HG02852 (cell line): ENCODE measurements around the gene CCDC187.
A peak's percentile ranks its signal among the peaks of the same experiment; 100 is the strongest.

ENCODE experiments used
- ATAC-seq: cut with Tn5 transposase; IDR thresholded peaks from one replicate; pipeline ENCODE4 v1.9.1; 2021; ENCODE audit warnings: mild to moderate bottlenecking, moderate library complexity; ENCODE audit not compliant: unreplicated experiment

Gene CCDC187

GRCh38 chr9:136231478-136232297 is 72.2 kb downstream of the CCDC187 start:
- ATAC-seq, result no peak

DNA sequence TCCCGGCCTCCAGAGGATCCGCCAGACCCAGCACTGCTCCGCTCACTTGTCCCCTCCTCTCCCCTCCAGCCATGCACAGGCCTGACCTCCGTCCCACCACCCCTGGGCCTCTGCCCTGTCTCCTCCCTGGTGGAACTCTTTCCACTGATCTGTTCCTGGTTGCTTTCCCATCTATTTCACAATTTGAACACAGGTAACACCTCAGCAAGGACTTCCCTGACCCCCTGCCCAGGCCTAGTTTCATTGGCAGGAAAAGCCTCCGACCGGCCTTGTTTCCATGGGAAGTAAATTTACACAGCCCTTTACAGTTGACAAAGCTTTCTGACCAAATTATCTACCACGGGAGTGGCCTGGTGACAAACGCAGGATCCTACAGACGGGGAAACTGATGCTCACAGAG is 73.1 kb downstream of the CCDC187 start:
- no peak for ATAC-seq

DNA sequence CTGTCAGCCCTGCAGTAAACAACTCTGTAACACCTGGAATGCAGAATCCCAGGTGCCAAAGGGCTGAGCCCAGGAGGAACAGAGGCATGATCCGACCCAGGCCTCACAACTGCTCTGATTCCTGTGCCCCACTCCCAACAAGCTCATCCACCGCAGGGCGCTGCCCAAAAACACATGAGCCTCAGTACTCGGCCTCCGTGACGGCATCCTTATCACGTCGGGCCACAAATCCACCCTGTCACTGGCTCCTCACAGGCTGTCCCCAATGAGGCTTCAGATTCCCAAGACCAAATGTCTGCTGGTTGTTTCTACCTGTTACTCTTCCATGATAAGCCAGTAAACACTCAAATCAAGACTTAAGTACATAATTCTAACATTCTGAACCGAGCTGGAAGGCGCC is 73.5 kb downstream of the CCDC187 start:
- ATAC-seq, result no peak

DNA sequence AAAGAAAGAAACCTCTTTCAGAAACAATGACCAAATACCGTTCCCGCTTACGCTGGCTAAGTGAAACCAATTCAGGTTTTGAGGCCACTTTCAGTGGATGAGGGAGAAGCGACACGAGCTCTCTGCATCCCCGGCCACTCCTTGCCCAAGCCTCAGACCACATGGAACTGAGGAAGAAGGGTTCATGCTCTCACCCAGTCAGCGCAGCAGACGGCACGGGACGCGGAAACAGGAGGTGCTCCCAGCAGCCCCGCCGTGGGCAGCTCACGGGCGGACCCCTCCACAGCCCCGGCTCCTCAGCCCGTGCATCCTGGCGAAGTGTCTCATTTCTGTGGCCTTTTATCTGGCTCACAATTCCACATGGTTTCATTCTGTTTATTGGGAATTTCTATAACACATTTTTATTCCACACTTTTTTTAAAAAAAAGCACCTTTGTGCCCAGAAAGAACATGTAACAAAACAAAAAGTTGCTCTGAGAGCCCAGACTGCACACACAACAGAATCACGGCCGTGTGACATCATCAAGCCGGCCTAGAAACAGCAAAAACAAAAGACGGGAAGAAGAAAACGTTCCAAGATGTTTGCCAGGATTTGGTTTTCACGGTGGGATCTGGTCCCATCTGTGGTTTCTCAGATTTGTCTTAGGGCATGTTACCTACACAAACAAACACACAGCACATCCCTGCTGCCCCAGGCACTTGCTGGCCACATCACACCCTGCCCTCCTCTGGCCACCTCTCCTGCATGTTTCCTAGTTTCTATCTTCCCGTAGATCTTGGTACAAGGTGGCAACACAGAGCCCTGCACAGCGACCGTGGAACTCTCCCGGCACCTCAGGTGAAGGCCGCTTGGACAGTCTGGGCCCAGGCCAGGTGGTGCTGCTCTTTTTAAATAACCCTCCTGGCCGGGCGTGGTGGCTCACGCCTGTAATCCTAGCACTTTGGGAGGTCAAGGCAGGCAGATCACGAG is 74.5 kb downstream of the CCDC187 start:
- no peak for ATAC-seq

- no peak for ATAC-seq
Observed at GRCh38 chr9:136228107-136228875, 75.6 kb downstream of the CCDC187 start.

DNA sequence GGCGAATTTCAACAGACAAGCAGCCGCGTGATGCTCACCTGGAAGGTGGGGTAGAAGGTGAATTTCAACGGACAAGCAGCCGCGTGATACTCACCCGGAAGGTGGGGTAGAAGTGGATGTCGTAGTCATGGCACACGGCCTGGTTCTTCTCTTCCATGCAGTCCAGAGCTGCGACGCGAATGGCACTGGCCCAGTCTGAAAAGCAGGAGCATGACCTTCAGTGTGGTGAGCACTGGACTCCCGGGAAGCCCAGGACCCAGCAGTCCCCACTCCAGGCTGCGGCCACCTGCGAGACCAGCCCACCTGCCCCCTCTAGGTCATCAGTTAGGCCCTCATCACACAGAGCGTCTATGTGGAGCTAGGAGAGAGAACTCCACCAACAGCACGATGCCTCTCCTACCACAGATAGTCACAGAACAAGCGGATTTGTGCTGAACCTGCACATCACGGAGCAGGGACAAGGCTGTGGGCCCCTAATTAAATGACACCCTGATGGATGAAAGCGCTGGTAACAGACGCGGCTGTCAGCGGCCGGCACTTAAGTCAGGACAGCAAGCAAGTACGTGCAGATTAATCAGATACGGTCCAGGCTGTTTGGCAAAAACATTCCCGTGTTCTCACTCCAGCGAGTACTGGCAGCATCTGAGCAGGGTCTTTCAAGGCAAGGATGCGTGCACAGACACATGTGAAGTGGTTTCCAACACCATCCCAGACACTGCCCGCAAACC is 77.0 kb downstream of the CCDC187 start:
- ATAC-seq, result no peak

DNA sequence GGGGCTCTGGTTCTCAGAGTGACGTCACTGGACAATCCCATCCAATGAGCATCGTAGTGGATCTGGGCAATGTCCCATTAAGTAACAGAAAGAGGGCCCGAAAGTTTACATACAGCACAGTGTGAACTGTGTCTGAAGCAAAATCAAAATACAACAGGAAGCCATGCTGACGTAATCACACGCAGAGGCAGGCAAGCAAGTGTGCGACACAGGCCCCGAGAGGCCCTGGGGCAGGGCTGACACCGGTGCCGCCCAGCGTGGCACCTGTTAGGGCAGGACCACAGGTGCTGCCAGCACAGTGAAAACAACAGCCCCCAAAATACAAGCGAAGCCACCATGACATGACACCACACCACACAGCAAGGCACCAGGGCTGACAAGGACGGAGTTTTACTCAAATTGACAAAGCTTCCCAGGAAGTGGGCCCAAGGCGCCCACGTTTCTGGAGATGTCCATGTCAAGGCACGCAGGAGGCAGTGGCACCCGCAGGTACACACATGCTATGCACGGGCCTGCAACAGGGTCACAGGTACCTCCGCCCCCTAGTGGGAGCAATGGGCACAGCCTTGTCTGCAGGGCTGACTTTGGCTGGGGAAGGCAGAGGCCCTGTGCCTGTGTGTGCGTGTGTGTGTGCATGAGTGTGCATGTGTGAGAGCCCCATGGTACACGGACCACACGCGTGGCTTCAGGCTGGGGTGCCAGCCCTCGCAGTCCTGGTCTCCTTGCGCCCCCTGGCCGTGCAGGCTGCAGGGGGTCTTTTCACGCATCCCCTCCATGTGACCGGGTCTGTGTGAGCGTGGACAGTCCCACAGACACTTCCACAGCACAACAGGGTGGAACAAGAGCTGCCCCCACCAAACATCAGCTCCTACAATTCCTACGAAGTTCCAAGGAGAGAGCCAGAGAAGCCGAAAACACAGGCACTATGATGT is 77.9 kb downstream of the CCDC187 start:
- peak; percentile 59 for ATAC-seq

DNA sequence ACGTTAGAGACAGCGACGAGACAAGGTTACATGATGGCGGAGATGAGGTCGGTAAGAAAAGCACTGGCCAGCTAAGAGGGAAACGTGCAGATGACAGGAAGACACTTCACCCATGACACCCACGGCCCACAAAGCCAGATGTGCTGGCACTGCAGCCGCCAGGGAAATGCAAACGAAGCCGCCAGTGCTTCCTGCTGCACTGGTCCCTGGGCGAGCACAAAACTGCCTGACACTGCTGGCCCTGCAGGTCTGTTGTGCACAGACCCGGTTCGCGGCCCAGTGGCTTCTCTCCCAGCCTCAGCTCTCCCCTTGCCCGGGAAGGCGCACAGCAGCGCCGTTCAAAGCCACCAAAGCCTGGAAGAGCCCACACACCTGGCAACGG is 78.5 kb downstream of the CCDC187 start:
- ATAC-seq, result peak; percentile 33

DNA sequence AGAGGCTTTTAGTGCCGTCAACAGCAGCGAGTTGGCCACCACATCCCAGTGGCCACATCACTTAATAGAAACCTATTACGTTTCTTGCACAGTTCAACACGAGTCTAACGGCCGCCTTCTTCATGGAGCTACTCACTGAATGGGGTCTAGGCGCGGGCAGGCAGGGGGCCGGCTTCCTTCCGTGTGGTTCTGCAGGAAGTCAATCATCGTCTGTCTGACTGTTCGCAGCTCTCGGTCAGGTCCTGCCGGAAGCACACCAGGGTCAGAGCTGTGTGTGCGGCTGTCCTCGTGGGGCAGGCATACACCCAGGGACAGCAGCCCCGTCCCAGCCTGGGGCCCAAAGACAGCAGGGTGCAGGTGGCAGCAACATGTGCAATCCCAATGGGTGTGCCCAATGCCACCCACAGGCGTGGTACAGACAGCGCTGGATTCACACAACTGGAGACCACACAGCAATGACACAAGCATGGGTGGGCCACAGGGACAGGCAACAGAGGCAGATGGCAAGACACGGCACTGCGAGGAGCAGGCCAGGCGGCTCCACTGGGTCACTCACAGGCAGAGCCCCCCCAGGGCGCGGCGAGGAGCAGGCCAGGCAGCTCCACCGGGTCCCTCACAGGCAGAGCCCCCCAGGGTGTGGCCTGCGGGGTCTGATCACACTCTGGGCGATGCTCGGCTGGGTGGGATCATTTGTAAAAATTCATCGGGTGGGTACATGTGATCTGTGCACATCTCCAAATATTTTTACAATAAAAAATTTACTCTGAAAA is 79.8 kb downstream of the CCDC187 start:
- no peak for ATAC-seq

DNA sequence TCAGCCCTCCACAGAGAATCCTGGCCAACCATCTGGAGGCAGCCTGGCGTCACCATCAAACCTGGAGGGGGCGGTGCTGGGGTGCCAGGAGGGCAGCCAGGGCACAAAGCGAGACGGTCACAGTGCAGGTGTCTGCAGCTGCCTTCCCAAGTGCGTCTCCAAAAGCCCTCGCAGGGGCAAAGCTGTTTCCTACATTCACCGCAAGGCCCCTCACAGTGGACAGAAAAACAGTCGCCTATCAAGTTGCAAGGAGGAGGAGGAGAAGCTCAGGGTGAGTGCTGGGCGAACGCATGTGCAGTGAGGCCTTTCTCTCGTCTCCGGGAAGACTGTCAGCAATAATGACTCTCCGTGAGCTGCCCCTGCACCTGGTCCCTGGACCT is 81.0 kb downstream of the CCDC187 start:
- no peak for ATAC-seq

DNA sequence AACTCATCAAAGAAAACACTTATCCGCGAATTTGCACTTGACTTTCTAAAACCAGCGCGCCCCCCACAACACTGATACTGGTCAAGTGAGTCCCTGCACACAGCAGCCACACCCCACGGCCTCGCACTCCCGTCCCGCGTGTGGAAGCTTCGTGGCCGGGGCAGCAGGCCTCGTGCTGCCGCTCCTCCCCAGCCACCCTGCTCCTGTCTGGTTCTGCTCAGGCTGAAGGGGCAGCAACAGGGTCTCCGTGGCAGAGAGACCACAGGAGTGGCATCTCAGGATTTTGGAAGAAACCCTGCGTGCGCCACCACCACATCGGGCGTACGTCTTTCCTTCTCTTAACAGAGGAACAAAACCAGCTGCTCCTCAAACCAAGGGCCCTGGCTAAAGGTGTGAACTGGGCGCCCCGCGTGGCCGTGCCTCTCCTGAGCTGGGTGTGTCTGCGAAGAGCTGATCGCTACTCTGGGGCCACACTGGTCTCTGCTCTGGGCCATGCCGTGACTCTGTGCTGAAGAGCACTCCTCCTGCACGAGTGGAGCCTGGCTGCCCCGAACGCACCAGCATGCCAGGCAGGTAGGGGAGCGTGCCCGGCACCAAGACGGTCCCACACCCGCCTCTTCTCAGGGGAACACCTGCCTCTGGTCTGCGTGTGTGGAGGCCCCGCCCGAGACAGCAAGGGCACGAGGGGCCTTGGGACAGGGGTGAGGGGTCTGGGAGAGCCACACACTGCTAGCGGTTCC is 81.6 kb downstream of the CCDC187 start:
- ATAC-seq, result no peak

DNA sequence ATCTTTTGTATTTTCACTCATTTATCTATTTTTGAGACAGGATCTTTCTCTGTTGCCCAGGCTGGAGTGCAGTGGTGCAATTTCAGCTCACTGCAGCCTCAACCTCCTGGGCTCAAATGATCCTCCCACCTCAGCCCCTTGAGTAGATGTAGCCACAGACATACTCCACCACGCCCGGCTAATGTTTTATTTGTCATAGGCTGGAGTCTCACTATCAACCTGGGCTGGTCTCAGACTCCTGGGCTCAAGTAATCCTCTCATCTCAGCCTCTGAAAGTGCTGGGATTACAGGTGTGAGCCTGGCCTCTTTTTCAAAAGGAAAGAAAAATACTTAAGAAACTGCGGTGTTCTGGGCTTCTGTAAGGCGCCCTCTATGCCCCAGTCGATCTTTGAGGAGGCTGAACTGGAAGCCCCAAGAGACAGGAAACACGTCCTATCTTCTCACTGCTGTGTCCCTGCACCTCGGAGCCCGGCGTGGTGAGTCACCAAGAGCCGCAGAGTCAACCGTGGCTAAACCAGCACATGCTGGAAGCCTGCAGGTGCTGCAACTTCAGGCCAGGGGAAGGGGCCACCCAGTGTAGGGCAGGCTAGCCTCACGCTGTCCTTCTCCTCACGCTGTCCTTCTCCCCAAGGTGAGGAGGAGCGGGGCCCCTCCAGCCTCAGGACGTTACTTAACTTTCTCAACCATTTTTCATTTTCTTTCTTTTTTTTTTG is 83.7 kb downstream of the CCDC187 start:
- no peak for ATAC-seq

GRCh38 chr9:136219276-136219675 is 84.6 kb downstream of the CCDC187 start:
- no peak for ATAC-seq

DNA sequence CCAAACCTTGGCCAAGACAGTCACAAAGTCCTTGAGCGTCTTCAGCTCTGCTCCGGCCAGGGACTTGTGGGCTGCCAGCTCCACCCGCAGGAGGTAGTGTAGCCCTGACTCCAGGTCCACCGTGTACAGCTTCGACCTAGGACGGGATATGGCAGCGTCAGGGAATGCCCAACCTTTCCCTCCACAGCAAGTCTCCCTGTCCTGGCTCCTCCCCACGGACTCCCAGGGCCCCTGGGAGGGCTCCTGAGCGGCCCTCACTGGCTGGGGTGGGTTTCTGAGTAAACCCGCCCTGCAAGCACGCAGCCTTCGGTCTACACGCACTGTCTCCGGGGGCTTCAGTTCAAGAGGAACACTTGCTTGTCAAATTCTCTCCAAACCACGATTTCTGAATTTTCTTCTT is 85.2 kb downstream of the CCDC187 start:
- ATAC-seq, result no peak

DNA sequence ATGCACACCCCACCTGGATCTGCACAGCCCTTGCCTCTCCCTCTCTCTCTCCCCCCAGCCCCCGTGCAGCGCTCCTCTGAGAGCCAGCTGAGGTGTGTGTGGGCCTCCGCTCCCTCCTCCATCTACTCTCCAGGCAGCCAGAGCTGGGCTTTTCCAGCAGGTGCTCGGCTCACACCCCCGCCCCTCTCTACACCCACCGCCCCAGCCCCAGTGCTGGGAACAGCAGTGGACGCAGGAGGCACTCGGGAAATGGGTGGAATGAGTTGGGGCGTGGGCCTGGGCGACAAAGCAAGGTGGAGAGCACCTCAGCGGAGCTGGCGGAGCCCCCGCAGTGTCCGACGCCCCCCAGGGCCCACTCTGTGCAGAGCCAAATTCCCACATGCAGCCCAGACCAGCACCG is 85.6 kb downstream of the CCDC187 start:
- no peak for ATAC-seq

DNA sequence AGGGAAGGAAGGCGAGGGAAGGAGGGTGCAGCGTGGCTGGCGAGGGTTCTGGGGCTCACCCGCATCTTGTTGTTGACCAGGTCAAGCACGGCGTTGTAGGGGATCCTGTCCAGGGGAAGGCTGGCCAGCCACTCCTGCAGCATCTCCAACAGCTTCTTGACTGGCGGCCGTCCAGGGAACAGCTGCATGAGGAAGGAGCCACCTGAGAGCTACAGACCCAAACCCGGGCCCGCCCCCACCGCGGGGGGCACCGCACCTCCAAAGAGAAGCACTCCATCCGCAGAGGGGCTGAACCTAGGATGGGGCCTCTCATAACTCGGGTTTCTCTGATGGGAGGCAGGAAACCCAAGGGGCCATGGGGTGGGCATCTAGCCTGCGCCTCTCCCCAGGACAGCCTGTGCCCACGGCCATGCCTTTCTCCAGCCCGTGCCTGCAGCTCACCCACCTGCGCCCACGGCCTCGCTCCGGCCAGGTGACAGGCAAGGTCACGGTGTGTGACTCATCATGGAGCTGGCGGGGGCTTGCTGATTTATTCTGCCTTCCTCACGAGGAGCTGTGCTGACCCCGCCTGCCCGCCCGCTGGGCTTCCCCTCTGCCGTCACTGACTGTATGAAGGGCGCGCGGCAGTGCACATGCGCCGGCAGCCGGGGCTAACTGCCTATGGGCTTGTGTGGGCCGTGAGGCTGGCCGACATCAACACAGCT is 87.2 kb downstream of the CCDC187 start:
- no peak for ATAC-seq

DNA sequence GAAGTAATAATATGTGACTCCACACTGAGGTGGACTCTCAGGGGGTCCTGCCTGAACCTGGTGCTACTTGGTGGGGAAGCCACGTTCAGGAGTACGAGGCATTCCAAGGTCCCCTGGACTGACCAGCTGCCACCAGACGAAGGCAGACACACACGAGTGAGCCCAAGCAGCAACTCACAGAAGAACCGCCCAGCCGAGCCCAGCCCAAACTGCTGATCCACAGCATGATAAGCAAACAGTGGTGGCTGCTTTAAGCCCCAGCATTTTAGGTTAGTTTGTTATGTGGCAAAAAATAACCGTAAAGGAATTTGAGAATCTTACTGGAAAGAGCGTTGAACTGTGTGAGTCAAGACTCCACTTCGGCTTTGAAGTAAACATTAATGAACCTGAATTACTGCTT is 90.2 kb downstream of the CCDC187 start:
- no peak for ATAC-seq
